Measurements from ENCODE around the gene PPRC1. TPM values are rescaled to one million over a fixed set of nuclear protein-coding genes. Genes with fewer than 3 reads are reported as not detected.

PPRC1 gene
- total RNA-seq, 1 donor from 2014 or later: 11.7 TPM

GRCh38 chr10:102163342-102163989, 30.6 kb downstream of the PPRC1 start:
- H3K27me3 Mint-ChIP-seq (ENCODE audit: insufficient read depth, low read depth): peaks cover 2% of the 10 kb centered on the region
- Histone ChIP-seq H3K27ac (no peak overlapping the region), H3K9me3 (ENCODE audit: low read depth) (no peaks in the 10 kb centered on the region), H3K4me1 (no peaks in the 10 kb centered on the region), H3K9ac (no peak overlapping the region), H3K4me3 (no peak overlapping the region), H3K79me2 (ENCODE audit: low read depth) (no peaks in the 10 kb centered on the region), H3K36me3 (no peaks in the 10 kb centered on the region), H3K4me2 (no peak overlapping the region), H3F3A (ENCODE audit: low read depth) (peaks cover 16% of the 10 kb centered on the region), H2AFZ (replicated peaks) (no peak overlapping the region), H4K20me1 (ENCODE audit: low read depth) (peaks cover 4% of the 10 kb centered on the region), H3K27me3 (no peaks in the 10 kb centered on the region)
- no peak overlapping the region for H3K27ac Mint-ChIP-seq
- no peaks in the 10 kb centered on the region for H3K9me3 Mint-ChIP-seq
- no peak overlapping the region for H3K4me3 Mint-ChIP-seq
- TF ChIP-seq EZH2phosphoT487 (IDR thresholded peaks at IDR 0.05) (no peak), CTCF (IDR thresholded peaks at IDR 0.05) (no peak), EZH2 (IDR thresholded peaks at IDR 0.05) (no peak)
- no peak for DNase-seq (ENCODE audit: low spot score)
- H3K4me1 Mint-ChIP-seq: no peaks in the 10 kb centered on the region
- peaks cover 29% of the 10 kb centered on the region for H3K36me3 Mint-ChIP-seq

- no peak overlapping the region for H3K4me2 ChIP-seq
- H3K4me1 Mint-ChIP-seq: peaks cover 11% of the 10 kb centered on the region
- no peak overlapping the region for H3K9ac ChIP-seq
- H3K27ac ChIP-seq: no peak overlapping the region
- no peak overlapping the region for H3K4me3 ChIP-seq
- H3K36me3 ChIP-seq: no peaks in the 10 kb centered on the region
- no peaks in the 10 kb centered on the region for H3K9me3 Mint-ChIP-seq
- no peaks in the 10 kb centered on the region for H3K4me1 ChIP-seq
- H4K20me1 ChIP-seq (ENCODE audit: low read depth): peaks cover 4% of the 10 kb centered on the region
- no peaks in the 10 kb centered on the region for H3K27me3 ChIP-seq
- H3K4me3 Mint-ChIP-seq: no peak overlapping the region
- peaks cover 2% of the 10 kb centered on the region for H3K27me3 Mint-ChIP-seq (ENCODE audit: insufficient read depth, low read depth)
- H3K27ac Mint-ChIP-seq: no peak overlapping the region
- no peaks in the 10 kb centered on the region for H3K79me2 ChIP-seq (ENCODE audit: low read depth)
- no peak for TF ChIP-seq EZH2phosphoT487 (IDR thresholded peaks at IDR 0.05)
- no peak for TF ChIP-seq CTCF (IDR thresholded peaks at IDR 0.05)
- TF ChIP-seq EZH2 (IDR thresholded peaks at IDR 0.05): no peak
- H3K36me3 Mint-ChIP-seq: no peaks in the 10 kb centered on the region
- peaks cover 15% of the 10 kb centered on the region for H3F3A ChIP-seq (ENCODE audit: low read depth)
- H3K9me3 ChIP-seq (ENCODE audit: low read depth): no peaks in the 10 kb centered on the region
- DNase-seq (ENCODE audit: low spot score): no peak
- H2AFZ ChIP-seq (replicated peaks): no peak overlapping the region
Measured at GRCh38 chr10:102167861-102168260, 35.0 kb downstream of the PPRC1 start.

GRCh38 chr10:102170602-102171001, 37.8 kb downstream of the PPRC1 start:
- Histone ChIP-seq H3K27ac (no peak overlapping the region), H3K4me2 (no peak overlapping the region), H3K9ac (no peak overlapping the region), H3F3A (ENCODE audit: low read depth) (no peaks in the 10 kb centered on the region), H3K36me3 (no peaks in the 10 kb centered on the region), H3K9me3 (ENCODE audit: low read depth) (no peaks in the 10 kb centered on the region), H4K20me1 (ENCODE audit: low read depth) (no peaks in the 10 kb centered on the region), H3K27me3 (no peaks in the 10 kb centered on the region), H3K4me3 (no peak overlapping the region), H3K4me1 (no peaks in the 10 kb centered on the region), H3K79me2 (ENCODE audit: low read depth) (no peaks in the 10 kb centered on the region), H2AFZ (replicated peaks) (no peak overlapping the region)
- no peaks in the 10 kb centered on the region for H3K36me3 Mint-ChIP-seq
- H3K27me3 Mint-ChIP-seq (ENCODE audit: insufficient read depth, low read depth): peaks cover 2% of the 10 kb centered on the region
- DNase-seq (ENCODE audit: low spot score): no peak
- TF ChIP-seq CTCF (IDR thresholded peaks at IDR 0.05): no peak
- no peak for TF ChIP-seq EZH2phosphoT487 (IDR thresholded peaks at IDR 0.05)
- no peak for TF ChIP-seq EZH2 (IDR thresholded peaks at IDR 0.05)
- no peak overlapping the region for H3K4me3 Mint-ChIP-seq
- peaks cover 15% of the 10 kb centered on the region for H3K4me1 Mint-ChIP-seq
- H3K9me3 Mint-ChIP-seq: no peaks in the 10 kb centered on the region
- no peak overlapping the region for H3K27ac Mint-ChIP-seq

All from neural progenitor cell (in vitro differentiated cells).